Subcutaneous adipose tissue (tissue), 4 donors: ENCODE results near the gene IL3. TPM values are rescaled to one million over a fixed set of nuclear protein-coding genes. Genes with fewer than 3 reads are reported as not detected.

Source experiments
- CTCF ChIP-seq: fragments of 450-650 bp; IDR thresholded peaks from one replicate; pipeline ENCODE4 v1.5.1; 2016; ENCODE audit warnings: low read depth, mild to moderate bottlenecking, control low read depth, antibody characterized with exemption, moderate library complexity
- total RNA-seq, 4 donors: library from RNA; depleted of rRNA; stranded (reverse); fragments of >200 nt; gene quantifications; one replicate each; pipeline ENCODE4 v1.1.0, GENCODE V29; 2016

The IL3 gene
- total RNA-seq, 4 donors from 2014 or later: not detected

DNA sequence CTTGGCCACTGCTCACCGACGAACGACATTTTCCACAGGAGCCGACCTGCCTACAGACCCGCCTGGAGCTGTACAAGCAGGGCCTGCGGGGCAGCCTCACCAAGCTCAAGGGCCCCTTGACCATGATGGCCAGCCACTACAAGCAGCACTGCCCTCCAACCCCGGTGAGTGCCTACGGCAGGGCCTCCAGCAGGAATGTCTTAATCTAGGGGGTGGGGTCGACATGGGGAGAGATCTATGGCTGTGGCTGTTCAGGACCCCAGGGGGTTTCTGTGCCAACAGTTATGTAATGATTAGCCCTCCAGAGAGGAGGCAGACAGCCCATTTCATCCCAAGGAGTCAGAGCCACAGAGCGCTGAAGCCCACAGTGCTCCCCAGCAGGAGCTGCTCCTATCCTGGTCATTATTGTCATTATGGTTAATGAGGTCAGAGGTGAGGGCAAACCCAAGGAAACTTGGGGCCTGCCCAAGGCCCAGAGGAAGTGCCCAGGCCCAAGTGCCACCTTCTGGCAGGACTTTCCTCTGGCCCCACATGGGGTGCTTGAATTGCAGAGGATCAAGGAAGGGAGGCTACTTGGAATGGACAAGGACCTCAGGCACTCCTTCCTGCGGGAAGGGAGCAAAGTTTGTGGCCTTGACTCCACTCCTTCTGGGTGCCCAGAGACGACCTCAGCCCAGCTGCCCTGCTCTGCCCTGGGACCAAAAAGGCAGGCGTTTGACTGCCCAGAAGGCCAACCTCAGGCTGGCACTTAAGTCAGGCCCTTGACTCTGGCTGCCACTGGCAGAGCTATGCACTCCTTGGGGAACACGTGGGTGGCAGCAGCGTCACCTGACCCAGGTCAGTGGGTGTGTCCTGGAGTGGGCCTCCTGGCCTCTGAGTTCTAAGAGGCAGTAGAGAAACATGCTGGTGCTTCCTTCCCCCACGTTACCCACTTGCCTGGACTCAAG is 14.6 kb downstream of the IL3 start:
- no peak for TF ChIP-seq CTCF

DNA sequence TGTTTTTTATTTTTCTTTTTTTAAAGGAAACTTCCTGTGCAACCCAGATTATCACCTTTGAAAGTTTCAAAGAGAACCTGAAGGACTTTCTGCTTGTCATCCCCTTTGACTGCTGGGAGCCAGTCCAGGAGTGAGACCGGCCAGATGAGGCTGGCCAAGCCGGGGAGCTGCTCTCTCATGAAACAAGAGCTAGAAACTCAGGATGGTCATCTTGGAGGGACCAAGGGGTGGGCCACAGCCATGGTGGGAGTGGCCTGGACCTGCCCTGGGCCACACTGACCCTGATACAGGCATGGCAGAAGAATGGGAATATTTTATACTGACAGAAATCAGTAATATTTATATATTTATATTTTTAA is 15.2 kb downstream of the IL3 start:
- TF ChIP-seq CTCF: no peak

GRCh38 chr5:132076202-132076830 is 15.9 kb downstream of the IL3 start:
- TF ChIP-seq CTCF: no peak

GRCh38 chr5:132076983-132077382 is 16.5 kb downstream of the IL3 start:
- TF ChIP-seq CTCF: no peak

- no peak for TF ChIP-seq CTCF
Measured at GRCh38 chr5:132079081-132079480, 18.6 kb downstream of the IL3 start.

DNA sequence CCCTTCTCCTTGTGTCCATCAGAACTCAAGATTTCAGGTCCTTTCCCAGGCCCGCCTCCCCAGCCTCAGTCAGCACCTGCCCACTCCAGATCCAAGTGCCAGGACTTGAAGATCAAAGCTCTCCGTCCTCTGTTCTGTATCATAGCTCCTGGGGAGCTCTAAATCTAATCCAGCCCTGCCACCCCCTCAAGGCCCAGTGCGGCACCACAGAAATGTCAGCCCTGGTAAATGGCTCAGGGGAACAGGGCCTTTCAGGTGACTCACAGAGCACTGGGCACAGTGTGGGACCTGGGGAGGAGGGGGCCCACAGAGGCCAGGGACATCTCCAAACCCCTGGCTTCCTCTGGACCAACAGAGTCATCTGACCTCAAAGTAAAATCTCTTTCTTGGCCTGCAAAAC is 19.2 kb downstream of the IL3 start:
- no peak for TF ChIP-seq CTCF

DNA sequence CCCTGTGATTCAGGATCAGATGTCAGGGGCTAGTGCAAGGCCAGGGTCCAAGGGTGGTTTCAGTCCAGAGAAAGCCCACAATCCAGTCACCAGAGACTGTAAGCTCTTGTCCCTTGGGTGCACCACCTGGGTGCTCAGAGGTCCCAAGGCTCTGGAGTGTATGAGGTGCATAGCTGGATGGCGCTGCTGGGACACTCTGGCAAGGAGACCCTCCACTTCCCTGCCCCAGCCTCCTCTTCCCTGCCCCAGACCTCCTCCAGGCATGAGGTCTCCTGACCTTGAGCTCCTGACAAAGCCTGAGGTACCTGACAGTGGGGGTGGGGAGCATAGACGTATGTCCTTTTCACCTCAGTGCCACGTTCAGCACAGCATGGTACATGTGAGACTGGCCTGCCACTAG is 20.1 kb downstream of the IL3 start:
- no peak for TF ChIP-seq CTCF
